ENCODE measurements around the gene BACE2. TPM values are rescaled to one million over a fixed set of nuclear protein-coding genes. Genes with fewer than 3 reads are reported as not detected.

The BACE2 gene
- total and polyA plus RNA-seq, 2 of the 13 experiments (the other 11 are each of a cell fraction or from before 2014, with no cell fraction given): 0.07 to 0.11 TPM

DNA sequence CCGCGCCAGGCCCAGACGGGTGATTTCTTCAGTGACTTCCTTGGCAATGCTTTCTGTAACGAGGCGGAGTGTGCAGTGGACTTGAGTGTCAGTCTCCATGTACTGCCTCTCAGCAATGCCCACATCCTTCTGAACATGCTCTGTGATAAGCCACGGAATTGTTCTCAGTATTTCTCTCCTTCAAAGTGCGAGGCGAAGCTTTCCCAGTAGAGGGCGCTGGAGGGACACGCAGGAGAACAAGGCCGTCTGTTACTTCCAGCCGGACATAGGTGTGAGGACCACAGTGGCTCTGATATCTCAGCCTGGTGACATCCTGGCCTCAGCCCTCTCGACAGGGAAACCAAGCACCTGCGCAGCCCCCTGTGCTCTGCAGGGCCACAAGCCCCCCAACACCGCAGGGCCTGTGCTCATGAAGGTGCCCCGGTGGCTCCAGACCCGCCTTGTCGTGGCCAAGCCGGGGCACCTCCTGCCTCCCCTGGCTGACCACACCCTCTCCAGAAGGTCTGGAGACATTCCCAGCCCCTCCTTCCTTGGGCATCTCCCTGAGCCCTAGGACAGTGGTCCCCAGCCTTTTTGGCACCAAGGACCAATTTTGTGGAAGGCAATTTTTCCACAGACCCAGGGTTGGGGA is 46.1 kb upstream of the BACE2 start (continued):
- TF ChIP-seq, protein P1, sequence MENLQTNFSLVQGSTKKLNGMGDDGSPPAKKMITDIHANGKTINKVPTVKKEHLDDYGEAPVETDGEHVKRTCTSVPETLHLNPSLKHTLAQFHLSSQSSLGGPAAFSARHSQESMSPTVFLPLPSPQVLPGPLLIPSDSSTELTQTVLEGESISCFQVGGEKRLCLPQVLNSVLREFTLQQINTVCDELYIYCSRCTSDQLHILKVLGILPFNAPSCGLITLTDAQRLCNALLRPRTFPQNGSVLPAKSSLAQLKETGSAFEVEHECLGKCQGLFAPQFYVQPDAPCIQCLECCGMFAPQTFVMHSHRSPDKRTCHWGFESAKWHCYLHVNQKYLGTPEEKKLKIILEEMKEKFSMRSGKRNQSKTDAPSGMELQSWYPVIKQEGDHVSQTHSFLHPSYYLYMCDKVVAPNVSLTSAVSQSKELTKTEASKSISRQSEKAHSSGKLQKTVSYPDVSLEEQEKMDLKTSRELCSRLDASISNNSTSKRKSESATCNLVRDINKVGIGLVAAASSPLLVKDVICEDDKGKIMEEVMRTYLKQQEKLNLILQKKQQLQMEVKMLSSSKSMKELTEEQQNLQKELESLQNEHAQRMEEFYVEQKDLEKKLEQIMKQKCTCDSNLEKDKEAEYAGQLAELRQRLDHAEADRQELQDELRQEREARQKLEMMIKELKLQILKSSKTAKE (CRISPR knock-in tag; IDR thresholded peaks at IDR 0.05; ENCODE audit: borderline replicate concordance): no peak
- TF ChIP-seq, protein P2, sequence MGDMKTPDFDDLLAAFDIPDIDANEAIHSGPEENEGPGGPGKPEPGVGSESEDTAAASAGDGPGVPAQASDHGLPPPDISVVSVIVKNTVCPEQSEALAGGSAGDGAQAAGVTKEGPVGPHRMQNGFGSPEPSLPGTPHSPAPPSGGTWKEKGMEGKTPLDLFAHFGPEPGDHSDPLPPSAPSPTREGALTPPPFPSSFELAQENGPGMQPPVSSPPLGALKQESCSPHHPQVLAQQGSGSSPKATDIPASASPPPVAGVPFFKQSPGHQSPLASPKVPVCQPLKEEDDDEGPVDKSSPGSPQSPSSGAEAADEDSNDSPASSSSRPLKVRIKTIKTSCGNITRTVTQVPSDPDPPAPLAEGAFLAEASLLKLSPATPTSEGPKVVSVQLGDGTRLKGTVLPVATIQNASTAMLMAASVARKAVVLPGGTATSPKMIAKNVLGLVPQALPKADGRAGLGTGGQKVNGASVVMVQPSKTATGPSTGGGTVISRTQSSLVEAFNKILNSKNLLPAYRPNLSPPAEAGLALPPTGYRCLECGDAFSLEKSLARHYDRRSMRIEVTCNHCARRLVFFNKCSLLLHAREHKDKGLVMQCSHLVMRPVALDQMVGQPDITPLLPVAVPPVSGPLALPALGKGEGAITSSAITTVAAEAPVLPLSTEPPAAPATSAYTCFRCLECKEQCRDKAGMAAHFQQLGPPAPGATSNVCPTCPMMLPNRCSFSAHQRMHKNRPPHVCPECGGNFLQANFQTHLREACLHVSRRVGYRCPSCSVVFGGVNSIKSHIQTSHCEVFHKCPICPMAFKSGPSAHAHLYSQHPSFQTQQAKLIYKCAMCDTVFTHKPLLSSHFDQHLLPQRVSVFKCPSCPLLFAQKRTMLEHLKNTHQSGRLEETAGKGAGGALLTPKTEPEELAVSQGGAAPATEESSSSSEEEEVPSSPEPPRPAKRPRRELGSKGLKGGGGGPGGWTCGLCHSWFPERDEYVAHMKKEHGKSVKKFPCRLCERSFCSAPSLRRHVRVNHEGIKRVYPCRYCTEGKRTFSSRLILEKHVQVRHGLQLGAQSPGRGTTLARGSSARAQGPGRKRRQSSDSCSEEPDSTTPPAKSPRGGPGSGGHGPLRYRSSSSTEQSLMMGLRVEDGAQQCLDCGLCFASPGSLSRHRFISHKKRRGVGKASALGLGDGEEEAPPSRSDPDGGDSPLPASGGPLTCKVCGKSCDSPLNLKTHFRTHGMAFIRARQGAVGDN (CRISPR knock-in tag; IDR thresholded peaks at IDR 0.05): peak; percentile 23; the same call in 1 of the 2 replicates
- TF ChIP-seq REXO4 (CRISPR knock-in tag; IDR thresholded peaks at IDR 0.05; ENCODE audit: borderline replicate concordance): no peak
- TF ChIP-seq XRCC5 (optimal IDR thresholded peaks at IDR 0.05; ENCODE audit: low read length): peak; percentile 79
- TF ChIP-seq, protein P3, sequence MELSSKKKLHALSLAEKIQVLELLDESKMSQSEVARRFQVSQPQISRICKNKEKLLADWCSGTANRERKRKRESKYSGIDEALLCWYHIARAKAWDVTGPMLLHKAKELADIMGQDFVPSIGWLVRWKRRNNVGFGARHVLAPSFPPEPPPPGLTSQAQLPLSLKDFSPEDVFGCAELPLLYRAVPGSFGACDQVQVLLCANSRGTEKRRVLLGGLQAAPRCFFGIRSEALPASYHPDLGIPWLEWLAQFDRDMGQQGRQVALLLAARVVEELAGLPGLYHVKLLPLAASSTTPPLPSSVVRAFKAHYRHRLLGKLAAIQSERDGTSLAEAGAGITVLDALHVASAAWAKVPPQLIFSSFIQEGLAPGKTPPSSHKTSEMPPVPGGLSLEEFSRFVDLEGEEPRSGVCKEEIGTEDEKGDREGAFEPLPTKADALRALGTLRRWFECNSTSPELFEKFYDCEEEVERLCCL (CRISPR knock-in tag; IDR thresholded peaks at IDR 0.05; ENCODE audit: borderline replicate concordance): no peak
- TF ChIP-seq STAG1 (CRISPR knock-in tag; IDR thresholded peaks at IDR 0.05): peak; percentile 75
- TF ChIP-seq SMC3 (IDR thresholded peaks at IDR 0.05; ENCODE audit: low read length): peak; percentile 44; the same call in 1 of the 2 replicates
- TF ChIP-seq, protein P4, sequence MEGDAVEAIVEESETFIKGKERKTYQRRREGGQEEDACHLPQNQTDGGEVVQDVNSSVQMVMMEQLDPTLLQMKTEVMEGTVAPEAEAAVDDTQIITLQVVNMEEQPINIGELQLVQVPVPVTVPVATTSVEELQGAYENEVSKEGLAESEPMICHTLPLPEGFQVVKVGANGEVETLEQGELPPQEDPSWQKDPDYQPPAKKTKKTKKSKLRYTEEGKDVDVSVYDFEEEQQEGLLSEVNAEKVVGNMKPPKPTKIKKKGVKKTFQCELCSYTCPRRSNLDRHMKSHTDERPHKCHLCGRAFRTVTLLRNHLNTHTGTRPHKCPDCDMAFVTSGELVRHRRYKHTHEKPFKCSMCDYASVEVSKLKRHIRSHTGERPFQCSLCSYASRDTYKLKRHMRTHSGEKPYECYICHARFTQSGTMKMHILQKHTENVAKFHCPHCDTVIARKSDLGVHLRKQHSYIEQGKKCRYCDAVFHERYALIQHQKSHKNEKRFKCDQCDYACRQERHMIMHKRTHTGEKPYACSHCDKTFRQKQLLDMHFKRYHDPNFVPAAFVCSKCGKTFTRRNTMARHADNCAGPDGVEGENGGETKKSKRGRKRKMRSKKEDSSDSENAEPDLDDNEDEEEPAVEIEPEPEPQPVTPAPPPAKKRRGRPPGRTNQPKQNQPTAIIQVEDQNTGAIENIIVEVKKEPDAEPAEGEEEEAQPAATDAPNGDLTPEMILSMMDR (CRISPR knock-in tag; IDR thresholded peaks at IDR 0.05): peak; percentile 88
- no peak for TF ChIP-seq ZKSCAN1 (IDR thresholded peaks at IDR 0.05; ENCODE audit: low read length)
